Breast epithelium (tissue), 3 donors: ENCODE measurements around the gene PSMA8.

ENCODE experiments used
- POLR2AphosphoS5 ChIP-seq, 3 donors: sonication (generic); formaldehyde crosslinking; IDR thresholded peaks; one replicate each; pipeline ENCODE4 v1.6.1; 2017; ENCODE audit warnings: antibody characterized with exemption in 3 of 3
- TF ChIP-seq, protein P1 (sequence below), 3 donors: fragments of 450-650 bp; IDR thresholded peaks; one replicate each; pipeline ENCODE4 v1.5.1; 2016 to 2017; ENCODE audit warnings: antibody characterized with exemption in 3 of 3, mild to moderate bottlenecking in 3 of 3, moderate library complexity in 3 of 3

DNA sequence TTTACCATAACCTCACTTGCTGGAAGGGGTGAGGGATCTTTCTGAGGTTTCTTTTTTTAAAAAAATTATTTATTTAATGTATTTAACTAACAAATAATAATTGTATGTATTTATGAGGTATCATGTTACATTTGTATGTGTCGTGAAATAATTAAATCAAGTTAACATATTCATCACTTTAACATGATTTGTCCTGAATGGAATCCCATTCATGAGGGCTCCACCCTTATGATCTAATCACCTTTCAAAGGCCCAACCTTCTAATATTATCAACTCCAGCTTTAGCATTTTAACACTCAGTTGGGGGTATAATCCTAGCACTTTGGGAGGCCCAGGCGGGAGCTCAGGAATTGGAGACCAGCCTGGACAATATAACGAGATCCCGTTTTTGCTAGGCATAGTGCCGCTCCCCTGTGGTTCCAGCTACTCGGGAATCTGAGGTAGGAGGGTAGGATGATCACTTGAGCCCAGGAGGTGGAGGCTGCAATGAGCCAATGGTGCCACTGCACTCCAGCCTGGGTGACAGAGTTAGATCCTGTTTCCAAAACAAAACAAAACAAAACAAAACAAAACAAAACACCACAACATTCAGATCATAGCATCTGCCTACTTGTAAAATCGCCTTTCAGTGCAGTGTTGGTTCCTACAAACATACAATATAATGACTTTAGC is 91.5 kb downstream of the PSMA8 start:
- TF ChIP-seq, protein P1, sequence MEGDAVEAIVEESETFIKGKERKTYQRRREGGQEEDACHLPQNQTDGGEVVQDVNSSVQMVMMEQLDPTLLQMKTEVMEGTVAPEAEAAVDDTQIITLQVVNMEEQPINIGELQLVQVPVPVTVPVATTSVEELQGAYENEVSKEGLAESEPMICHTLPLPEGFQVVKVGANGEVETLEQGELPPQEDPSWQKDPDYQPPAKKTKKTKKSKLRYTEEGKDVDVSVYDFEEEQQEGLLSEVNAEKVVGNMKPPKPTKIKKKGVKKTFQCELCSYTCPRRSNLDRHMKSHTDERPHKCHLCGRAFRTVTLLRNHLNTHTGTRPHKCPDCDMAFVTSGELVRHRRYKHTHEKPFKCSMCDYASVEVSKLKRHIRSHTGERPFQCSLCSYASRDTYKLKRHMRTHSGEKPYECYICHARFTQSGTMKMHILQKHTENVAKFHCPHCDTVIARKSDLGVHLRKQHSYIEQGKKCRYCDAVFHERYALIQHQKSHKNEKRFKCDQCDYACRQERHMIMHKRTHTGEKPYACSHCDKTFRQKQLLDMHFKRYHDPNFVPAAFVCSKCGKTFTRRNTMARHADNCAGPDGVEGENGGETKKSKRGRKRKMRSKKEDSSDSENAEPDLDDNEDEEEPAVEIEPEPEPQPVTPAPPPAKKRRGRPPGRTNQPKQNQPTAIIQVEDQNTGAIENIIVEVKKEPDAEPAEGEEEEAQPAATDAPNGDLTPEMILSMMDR (IDR thresholded peaks at IDR 0.05), result no peak
- TF ChIP-seq POLR2AphosphoS5 (IDR thresholded peaks at IDR 0.05), result no peak
